ENCODE data around the gene PHYH.

DNA sequence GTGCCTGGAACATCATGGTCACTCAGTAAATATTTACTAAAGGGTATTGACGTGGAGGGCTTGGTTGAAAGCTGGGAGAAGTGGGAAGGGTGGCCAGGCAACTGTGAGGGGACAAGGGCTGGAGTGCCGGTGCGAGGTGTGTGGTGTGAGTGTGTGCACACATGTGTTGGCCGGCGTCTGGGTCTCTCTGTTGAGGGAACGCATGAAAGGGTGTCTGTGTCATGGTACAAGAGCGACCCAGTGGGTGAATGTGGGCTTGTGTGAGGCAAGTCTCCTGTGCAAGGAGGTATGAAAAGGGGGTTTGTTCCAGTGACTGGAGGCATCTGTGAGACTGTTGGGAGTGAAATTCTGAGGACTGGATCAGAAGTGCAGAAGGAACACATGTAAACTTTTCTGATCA lies 36.3 kb downstream of the PHYH start:
- TF ChIP-seq, protein P1, sequence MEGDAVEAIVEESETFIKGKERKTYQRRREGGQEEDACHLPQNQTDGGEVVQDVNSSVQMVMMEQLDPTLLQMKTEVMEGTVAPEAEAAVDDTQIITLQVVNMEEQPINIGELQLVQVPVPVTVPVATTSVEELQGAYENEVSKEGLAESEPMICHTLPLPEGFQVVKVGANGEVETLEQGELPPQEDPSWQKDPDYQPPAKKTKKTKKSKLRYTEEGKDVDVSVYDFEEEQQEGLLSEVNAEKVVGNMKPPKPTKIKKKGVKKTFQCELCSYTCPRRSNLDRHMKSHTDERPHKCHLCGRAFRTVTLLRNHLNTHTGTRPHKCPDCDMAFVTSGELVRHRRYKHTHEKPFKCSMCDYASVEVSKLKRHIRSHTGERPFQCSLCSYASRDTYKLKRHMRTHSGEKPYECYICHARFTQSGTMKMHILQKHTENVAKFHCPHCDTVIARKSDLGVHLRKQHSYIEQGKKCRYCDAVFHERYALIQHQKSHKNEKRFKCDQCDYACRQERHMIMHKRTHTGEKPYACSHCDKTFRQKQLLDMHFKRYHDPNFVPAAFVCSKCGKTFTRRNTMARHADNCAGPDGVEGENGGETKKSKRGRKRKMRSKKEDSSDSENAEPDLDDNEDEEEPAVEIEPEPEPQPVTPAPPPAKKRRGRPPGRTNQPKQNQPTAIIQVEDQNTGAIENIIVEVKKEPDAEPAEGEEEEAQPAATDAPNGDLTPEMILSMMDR (conservative IDR thresholded peaks at IDR 0.05): no peak
- TF ChIP-seq ZFX (IDR thresholded peaks at IDR 0.05): no peak

All from C4-2B (cell line).